ENCODE results near the gene SAMD4A.

DNA sequence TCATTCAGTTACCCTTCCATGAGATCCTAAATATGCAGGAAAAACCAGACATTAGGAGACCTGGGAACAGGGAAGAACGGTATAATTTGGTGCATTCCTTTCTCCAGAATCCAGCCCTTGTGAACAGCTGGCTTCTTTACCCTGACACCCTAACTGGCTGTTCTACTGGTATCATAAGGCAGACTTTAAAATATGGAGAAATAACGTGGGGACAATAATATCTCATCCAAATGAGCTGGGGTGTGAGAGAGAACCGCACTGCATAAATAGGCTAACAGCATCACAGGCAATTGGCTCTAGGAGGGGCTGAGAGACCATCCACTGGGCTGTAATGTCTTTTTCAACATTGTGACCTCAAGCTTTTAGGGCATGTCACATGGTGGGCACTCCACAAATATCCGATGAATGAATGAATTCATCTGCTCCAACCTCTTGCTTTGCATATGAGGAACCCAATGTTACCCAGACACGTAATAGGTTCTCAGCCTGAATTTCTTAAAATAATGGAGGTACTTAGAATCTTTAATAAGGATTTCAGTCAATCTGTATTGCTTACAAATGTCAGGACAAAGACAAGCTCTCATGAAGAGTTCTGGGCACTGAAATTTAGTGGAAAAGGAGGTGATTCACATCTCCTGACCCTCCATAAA, 157.9 kb downstream of the SAMD4A start:
- TF ChIP-seq CTCF (conservative IDR thresholded peaks at IDR 0.05; ENCODE audit: low read length) (no peak), EZH2phosphoT487 (IDR thresholded peaks at IDR 0.05; ENCODE audit: borderline replicate concordance, low read depth, low read length) (no peak)
